ENCODE data around the gene GLIPR2. TPM values are rescaled to one million over a fixed set of nuclear protein-coding genes. Genes with fewer than 3 reads are reported as not detected.

Gene GLIPR2
- polyA plus RNA-seq, 1 of the 3 experiments (the other 2 are of a cell fraction): 38.3 TPM

DNA sequence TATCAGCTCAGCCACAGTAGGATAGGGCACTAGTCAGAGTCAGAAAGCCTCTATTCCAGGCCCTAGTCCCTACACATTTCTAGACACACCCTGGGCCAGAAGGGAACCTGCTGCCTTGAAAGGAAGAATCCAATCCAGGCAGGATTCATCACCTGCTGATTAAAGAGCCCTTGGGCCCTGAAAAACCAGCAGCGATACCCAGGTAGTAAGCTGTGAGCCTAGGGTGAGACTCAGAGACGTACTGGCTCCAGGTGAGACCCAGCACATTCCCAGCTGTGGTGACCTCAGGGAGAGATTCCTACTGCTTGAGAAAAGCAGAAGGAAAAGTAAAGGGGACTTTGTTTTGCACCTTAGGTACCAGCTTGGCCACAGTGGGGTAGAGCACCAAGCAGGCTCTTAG, 37.3 kb downstream of the GLIPR2 start:
- CTCF ChIA-PET: interaction anchor here (1.1 to 1.7 kb wide), 2 partner anchors 33 to 139 kb away, joined by 3 to 4 read pairs; no protein-coding TSS in a partner anchor
- TF ChIP-seq RAD21 (IDR thresholded peaks at IDR 0.05; ENCODE audit: low read length) (no peak), YY1 (IDR thresholded peaks at IDR 0.05; ENCODE audit: low read depth) (no peak), NFIC (IDR thresholded peaks at IDR 0.05; ENCODE audit: borderline replicate concordance) (no peak), TAF1 (IDR thresholded peaks at IDR 0.05; ENCODE audit: borderline replicate concordance, low read depth, low read length) (no peak)
- Histone ChIP-seq H3K36me3 (replicated peaks in 1 of 2; ENCODE audit: control insufficient read depth in 1 of 2, insufficient read depth in 2 of 2, low read length in 1 of 2) (no peaks in the 10 kb centered on the region), H4K20me1 (ENCODE audit: insufficient read depth) (no peaks in the 10 kb centered on the region), H3K9me2 (no peaks in the 10 kb centered on the region), H3K79me2 (ENCODE audit: insufficient read depth) (no peaks in the 10 kb centered on the region), H3K27me3 (ENCODE audit: insufficient read depth) (no peaks in the 10 kb centered on the region), H3K4me1 (ENCODE audit: control insufficient read depth in 1 of 2, insufficient read depth in 2 of 2, low read depth in 1 of 2, low read length in 1 of 2) (no peaks in the 10 kb centered on the region), H3K9ac (no peak overlapping the region), H3K9me3 (no peaks in the 10 kb centered on the region), H3F3A (replicated peaks; ENCODE audit: insufficient read depth) (no peaks in the 10 kb centered on the region), H2AFZ (ENCODE audit: low read depth) (no peak overlapping the region), H3K27ac (ENCODE audit: low read depth in 2 of 2, low read length in 1 of 2) (no peak overlapping the region), H3K4me2 (no peak overlapping the region), H3K4me3 (ENCODE audit: low read depth in 2 of 2, low read length in 1 of 2) (no peak overlapping the region)
- 100% methylated on average over 2 of the region's 2 CpGs for WGBS (ENCODE audit: low lambda C conversion rate)
- POLR2A ChIA-PET: interaction anchor here (1.0 kb wide), 1 partner anchor 17 kb away, joined by 3 read pairs; the partner anchor contains the start of gene CLTA
- DNase-seq: no peak

DNA sequence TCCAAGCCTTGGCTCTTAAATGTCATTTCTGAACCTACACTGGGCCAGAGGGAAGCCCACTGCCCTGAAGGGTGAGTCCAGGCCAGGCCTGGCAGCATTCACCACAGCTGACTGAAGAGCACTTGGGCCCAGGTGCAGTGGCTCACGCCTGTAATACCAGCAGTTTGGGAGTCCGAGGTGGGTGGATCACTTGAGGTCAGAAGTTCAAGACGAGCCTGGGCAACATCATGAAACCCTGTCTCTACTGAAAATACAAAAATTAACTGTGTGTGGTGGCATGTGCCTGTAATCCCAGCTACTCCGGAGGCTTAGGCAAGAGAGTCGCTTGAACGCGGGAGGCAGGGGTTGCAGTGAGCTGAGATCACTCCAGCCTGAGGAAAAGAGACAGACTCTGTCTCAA, 37.7 kb downstream of the GLIPR2 start:
- Histone ChIP-seq H3K79me2 (ENCODE audit: insufficient read depth) (no peaks in the 10 kb centered on the region), H3K9ac (no peak overlapping the region), H3K4me2 (no peak overlapping the region), H2AFZ (ENCODE audit: low read depth) (no peak overlapping the region), H3F3A (replicated peaks; ENCODE audit: insufficient read depth) (no peaks in the 10 kb centered on the region), H3K4me3 (ENCODE audit: low read depth in 2 of 2, low read length in 1 of 2) (no peak overlapping the region), H4K20me1 (ENCODE audit: insufficient read depth) (no peaks in the 10 kb centered on the region), H3K4me1 (ENCODE audit: control insufficient read depth in 1 of 2, insufficient read depth in 2 of 2, low read depth in 1 of 2, low read length in 1 of 2) (no peaks in the 10 kb centered on the region), H3K9me2 (no peaks in the 10 kb centered on the region), H3K27ac (ENCODE audit: low read depth in 2 of 2, low read length in 1 of 2) (no peak overlapping the region), H3K36me3 (replicated peaks in 1 of 2; ENCODE audit: control insufficient read depth in 1 of 2, insufficient read depth in 2 of 2, low read length in 1 of 2) (no peaks in the 10 kb centered on the region), H3K27me3 (ENCODE audit: insufficient read depth) (no peaks in the 10 kb centered on the region), H3K9me3 (no peaks in the 10 kb centered on the region)
- ChIA-PET CTCF (interaction anchor here (0.6 to 1.7 kb wide), 2 partner anchors 34 to 1576 kb away, joined by 3 to 4 read pairs; no protein-coding TSS in a partner anchor), POLR2A (interaction anchor here (1.0 kb wide), 1 partner anchor 16 kb away, joined by 3 read pairs; the partner anchor contains the start of gene CLTA)
- WGBS (ENCODE audit: low lambda C conversion rate): 95% methylated on average over 4 of the region's 7 CpGs
- no peak for DNase-seq
- TF ChIP-seq NFIC (IDR thresholded peaks at IDR 0.05; ENCODE audit: borderline replicate concordance): no peak
- TF ChIP-seq GATA2 (CRISPR knock-in tag; IDR thresholded peaks at IDR 0.05): no peak

DNA sequence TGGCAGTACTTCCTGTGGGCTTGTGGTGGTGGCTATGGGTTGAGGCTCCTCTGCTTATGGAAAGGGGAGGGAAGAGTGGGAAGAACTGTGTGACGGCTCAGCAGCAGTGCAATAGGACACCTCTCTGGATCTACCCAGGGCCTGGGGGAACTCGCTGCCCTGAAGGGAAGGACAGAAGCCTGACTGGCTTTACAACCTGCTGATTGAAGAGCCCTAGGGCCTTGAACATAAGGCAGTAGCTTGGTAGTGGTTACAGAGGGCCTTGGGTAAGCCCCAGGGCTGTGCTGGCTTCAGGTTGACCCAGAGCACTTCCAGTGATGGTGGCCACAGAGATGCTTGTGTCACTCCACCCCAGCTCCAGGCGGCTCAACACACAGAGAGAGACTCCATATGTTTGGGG, 38.2 kb downstream of the GLIPR2 start:
- TF ChIP-seq NRF1 (IDR thresholded peaks at IDR 0.05; ENCODE audit: low read depth, low read length) (no peak), RAD21 (IDR thresholded peaks at IDR 0.05; ENCODE audit: low read length) (no peak), MEF2A (IDR thresholded peaks at IDR 0.05; ENCODE audit: borderline replicate concordance, low read depth) (no peak), EZH2phosphoT487 (IDR thresholded peaks at IDR 0.05; ENCODE audit: borderline replicate concordance, low read depth) (no peak), FOSL2 (IDR thresholded peaks at IDR 0.05; ENCODE audit: borderline replicate concordance, low read depth) (no peak), RCOR1 (IDR thresholded peaks at IDR 0.05; ENCODE audit: low read length) (no peak), TCF12 (IDR thresholded peaks at IDR 0.05) (no peak)
- TF ChIP-seq, protein P1, sequence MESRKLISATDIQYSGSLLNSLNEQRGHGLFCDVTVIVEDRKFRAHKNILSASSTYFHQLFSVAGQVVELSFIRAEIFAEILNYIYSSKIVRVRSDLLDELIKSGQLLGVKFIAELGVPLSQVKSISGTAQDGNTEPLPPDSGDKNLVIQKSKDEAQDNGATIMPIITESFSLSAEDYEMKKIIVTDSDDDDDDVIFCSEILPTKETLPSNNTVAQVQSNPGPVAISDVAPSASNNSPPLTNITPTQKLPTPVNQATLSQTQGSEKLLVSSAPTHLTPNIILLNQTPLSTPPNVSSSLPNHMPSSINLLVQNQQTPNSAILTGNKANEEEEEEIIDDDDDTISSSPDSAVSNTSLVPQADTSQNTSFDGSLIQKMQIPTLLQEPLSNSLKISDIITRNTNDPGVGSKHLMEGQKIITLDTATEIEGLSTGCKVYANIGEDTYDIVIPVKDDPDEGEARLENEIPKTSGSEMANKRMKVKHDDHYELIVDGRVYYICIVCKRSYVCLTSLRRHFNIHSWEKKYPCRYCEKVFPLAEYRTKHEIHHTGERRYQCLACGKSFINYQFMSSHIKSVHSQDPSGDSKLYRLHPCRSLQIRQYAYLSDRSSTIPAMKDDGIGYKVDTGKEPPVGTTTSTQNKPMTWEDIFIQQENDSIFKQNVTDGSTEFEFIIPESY (IDR thresholded peaks at IDR 0.05; ENCODE audit: borderline replicate concordance, low read depth): no peak
- TF ChIP-seq, protein P2, sequence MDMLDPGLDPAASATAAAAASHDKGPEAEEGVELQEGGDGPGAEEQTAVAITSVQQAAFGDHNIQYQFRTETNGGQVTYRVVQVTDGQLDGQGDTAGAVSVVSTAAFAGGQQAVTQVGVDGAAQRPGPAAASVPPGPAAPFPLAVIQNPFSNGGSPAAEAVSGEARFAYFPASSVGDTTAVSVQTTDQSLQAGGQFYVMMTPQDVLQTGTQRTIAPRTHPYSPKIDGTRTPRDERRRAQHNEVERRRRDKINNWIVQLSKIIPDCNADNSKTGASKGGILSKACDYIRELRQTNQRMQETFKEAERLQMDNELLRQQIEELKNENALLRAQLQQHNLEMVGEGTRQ (IDR thresholded peaks at IDR 0.05; ENCODE audit: borderline replicate concordance, low read depth, low read length): no peak
- TF ChIP-seq, protein P3, sequence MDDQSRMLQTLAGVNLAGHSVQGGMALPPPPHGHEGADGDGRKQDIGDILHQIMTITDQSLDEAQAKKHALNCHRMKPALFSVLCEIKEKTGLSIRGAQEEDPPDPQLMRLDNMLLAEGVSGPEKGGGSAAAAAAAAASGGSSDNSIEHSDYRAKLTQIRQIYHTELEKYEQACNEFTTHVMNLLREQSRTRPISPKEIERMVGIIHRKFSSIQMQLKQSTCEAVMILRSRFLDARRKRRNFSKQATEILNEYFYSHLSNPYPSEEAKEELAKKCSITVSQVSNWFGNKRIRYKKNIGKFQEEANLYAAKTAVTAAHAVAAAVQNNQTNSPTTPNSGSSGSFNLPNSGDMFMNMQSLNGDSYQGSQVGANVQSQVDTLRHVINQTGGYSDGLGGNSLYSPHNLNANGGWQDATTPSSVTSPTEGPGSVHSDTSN (IDR thresholded peaks at IDR 0.05): no peak
- H3K4me3 ChIP-seq (ENCODE audit: low read depth in 2 of 2, low read length in 1 of 2): no peak overlapping the region
- CTCF ChIA-PET: interaction anchor here (0.6 to 1.7 kb wide), 2 partner anchors 34 to 1575 kb away, joined by 3 to 4 read pairs; no protein-coding TSS in a partner anchor
- H3K4me2 ChIP-seq: no peak overlapping the region
- no peak for DNase-seq
- H4K20me1 ChIP-seq (ENCODE audit: insufficient read depth): no peaks in the 10 kb centered on the region
- H3K27ac ChIP-seq (ENCODE audit: low read depth in 2 of 2, low read length in 1 of 2): no peak overlapping the region
- no peak overlapping the region for H2AFZ ChIP-seq (ENCODE audit: low read depth)
- H3K36me3 ChIP-seq (replicated peaks in 1 of 2; ENCODE audit: control insufficient read depth in 1 of 2, insufficient read depth in 2 of 2, low read length in 1 of 2): no peaks in the 10 kb centered on the region
- POLR2A ChIA-PET: interaction anchor here (1.0 kb wide), 1 partner anchor 16 kb away, joined by 3 read pairs; the partner anchor contains the start of gene CLTA
- H3K9me3 ChIP-seq: no peaks in the 10 kb centered on the region
- H3K4me1 ChIP-seq (ENCODE audit: control insufficient read depth in 1 of 2, insufficient read depth in 2 of 2, low read depth in 1 of 2, low read length in 1 of 2): no peaks in the 10 kb centered on the region
- H3K27me3 ChIP-seq (ENCODE audit: insufficient read depth): no peaks in the 10 kb centered on the region
- no peaks in the 10 kb centered on the region for H3K79me2 ChIP-seq (ENCODE audit: insufficient read depth)
- no peaks in the 10 kb centered on the region for H3K9me2 ChIP-seq
- H3K9ac ChIP-seq: no peak overlapping the region
- H3F3A ChIP-seq (replicated peaks; ENCODE audit: insufficient read depth): no peaks in the 10 kb centered on the region
- 67% methylated on average over 3 of the region's 3 CpGs for WGBS (ENCODE audit: low lambda C conversion rate)

Measured in SK-N-SH (cell line).